ENCODE results near the gene MAPKAPK2. TPM values are rescaled to one million over a fixed set of nuclear protein-coding genes. Genes with fewer than 3 reads are reported as not detected.

Gene MAPKAPK2
- total RNA-seq, 2 experiments from 2014 or later: 157 to 166 TPM

GRCh38 chr1:206699000-206699586 is 14.4 kb downstream of the MAPKAPK2 start:
- CTCF ChIA-PET: interaction anchor here (0.7 kb wide), 1 partner anchor 117 kb away, joined by 3 read pairs; no protein-coding TSS in a partner anchor
- H3K36me3 ChIP-seq (ENCODE audit: insufficient read depth, low read length): peaks cover 19% of the 10 kb centered on the region
- Mint-ChIP-seq H3K36me3 (ENCODE audit: low read depth) (peaks cover 41% of the 10 kb centered on the region), H3K9me3 (no peaks in the 10 kb centered on the region), H3K4me1 (ENCODE audit: low read depth) (peaks cover 92% of the 10 kb centered on the region), H3K27ac (peak overlapping the region; percentile 65), H3K27me3 (no peaks in the 10 kb centered on the region), H3K4me3 (no peak overlapping the region)
- ATAC-seq (ENCODE audit: poor library complexity) (no peak), DNase-seq (no peak)
- H3K4me1 ChIP-seq (ENCODE audit: insufficient read depth, low read length): peaks cover 63% of the 10 kb centered on the region
- no peak overlapping the region for H3K4me3 ChIP-seq (ENCODE audit: low read length)
- H3K27ac ChIP-seq (ENCODE audit: low read depth in 1 of 2, low read length in 2 of 2): no peak overlapping the region
- TF ChIP-seq CTCF (IDR thresholded peaks at IDR 0.05): no peak
- no peaks in the 10 kb centered on the region for H3K9me3 ChIP-seq (ENCODE audit: control insufficient read depth in 1 of 2, insufficient read depth in 1 of 2, low read length in 2 of 2)
- intact Hi-C loops (cut with DNase I, micrococcal nuclease): no loop called here
- no peaks in the 10 kb centered on the region for H3K27me3 ChIP-seq (ENCODE audit: control insufficient read depth in 1 of 2, insufficient read depth in 2 of 2, low read length in 2 of 2)
- POLR2A ChIA-PET: no interaction called here

- Histone ChIP-seq H3K4me3 (ENCODE audit: low read length) (no peak overlapping the region), H3K27ac (ENCODE audit: low read depth in 1 of 2, low read length in 2 of 2) (no peak overlapping the region), H3K9me3 (ENCODE audit: control insufficient read depth in 1 of 2, insufficient read depth in 1 of 2, low read length in 2 of 2) (no peaks in the 10 kb centered on the region), H3K4me1 (ENCODE audit: insufficient read depth, low read length) (peaks cover 63% of the 10 kb centered on the region), H3K27me3 (ENCODE audit: control insufficient read depth in 1 of 2, insufficient read depth in 2 of 2, low read length in 2 of 2) (no peaks in the 10 kb centered on the region), H3K36me3 (ENCODE audit: insufficient read depth, low read length) (peaks cover 19% of the 10 kb centered on the region)
- POLR2A ChIA-PET: no interaction called here
- TF ChIP-seq CTCF (IDR thresholded peaks at IDR 0.05): no peak
- intact Hi-C loops (cut with DNase I, micrococcal nuclease): no loop called here
- no peaks in the 10 kb centered on the region for H3K27me3 Mint-ChIP-seq
- CTCF ChIA-PET: interaction anchor here (0.7 kb wide), 1 partner anchor 117 kb away, joined by 3 read pairs; no protein-coding TSS in a partner anchor
- peaks cover 38% of the 10 kb centered on the region for H3K36me3 Mint-ChIP-seq (ENCODE audit: low read depth)
- peak overlapping the region; percentile 65 for H3K27ac Mint-ChIP-seq
- H3K9me3 Mint-ChIP-seq: no peaks in the 10 kb centered on the region
- peaks cover 95% of the 10 kb centered on the region for H3K4me1 Mint-ChIP-seq (ENCODE audit: low read depth)
- ATAC-seq (ENCODE audit: poor library complexity): no peak
- peak overlapping the region; percentile 43 for H3K4me3 Mint-ChIP-seq
- DNase-seq: no peak
These were observed 14.9 kb downstream of the MAPKAPK2 start for GRCh38 chr1:206699626-206700025.

- POLR2A ChIA-PET: interaction anchor here (0.6 kb wide), 2 partner anchors 15 to 280 kb away, joined by 3 to 4 read pairs; no protein-coding TSS in a partner anchor
- Histone ChIP-seq H3K27ac (ENCODE audit: low read depth in 1 of 2, low read length in 2 of 2) (no peak overlapping the region), H3K9me3 (ENCODE audit: control insufficient read depth in 1 of 2, insufficient read depth in 1 of 2, low read length in 2 of 2) (no peaks in the 10 kb centered on the region), H3K27me3 (ENCODE audit: control insufficient read depth in 1 of 2, insufficient read depth in 2 of 2, low read length in 2 of 2) (no peaks in the 10 kb centered on the region), H3K4me3 (ENCODE audit: low read length) (no peak overlapping the region), H3K4me1 (ENCODE audit: insufficient read depth, low read length) (peaks cover 68% of the 10 kb centered on the region), H3K36me3 (ENCODE audit: insufficient read depth, low read length) (peaks cover 17% of the 10 kb centered on the region)
- TF ChIP-seq CTCF (IDR thresholded peaks at IDR 0.05): no peak
- Mint-ChIP-seq H3K27ac (peak overlapping the region; percentile 67), H3K36me3 (ENCODE audit: low read depth) (peaks cover 28% of the 10 kb centered on the region), H3K4me1 (ENCODE audit: low read depth) (peaks cover 95% of the 10 kb centered on the region), H3K9me3 (no peaks in the 10 kb centered on the region), H3K27me3 (no peaks in the 10 kb centered on the region), H3K4me3 (no peak overlapping the region)
- CTCF ChIA-PET: interaction anchor here (1.0 kb wide), 1 partner anchor 12 kb away, joined by 3 read pairs; no protein-coding TSS in a partner anchor
- intact Hi-C loops (cut with DNase I, micrococcal nuclease): no loop called here
- DNase-seq (no peak), ATAC-seq (ENCODE audit: poor library complexity) (no peak)
These were observed 15.8 kb downstream of the MAPKAPK2 start for GRCh38 chr1:206700445-206701036.

All from CD4-positive, alpha-beta T cell (primary cell).